HG03025 (cell line): ENCODE results near the gene IDI1.
"Not testable (repeated sequence)": the region's sequence is repeated elsewhere in the genome, so short reads cannot be mapped to it uniquely, and the experiment has no call there.

Experiments used
- ATAC-seq: cut with Tn5 transposase; IDR thresholded peaks from one replicate; pipeline ENCODE4 v1.9.1; 2021; ENCODE audit warnings: mild to moderate bottlenecking, moderate library complexity; ENCODE audit not compliant: unreplicated experiment, low FRiP score

The IDI1 gene

GRCh38 chr10:1048732-1049424, at the start of gene IDI1:
TSS of gene IDI1 (minus strand) at chr10:1049119. CDS start at chr10:1049003, 116 bp downstream.
- peak; percentile 79 for ATAC-seq

- no peak for ATAC-seq
Observed at GRCh38 chr10:1097436-1097835, 48.5 kb upstream of the IDI1 start.

- no peak for ATAC-seq
Observed at GRCh38 chr10:1096287-1096889, 47.5 kb upstream of the IDI1 start.

GRCh38 chr10:1095498-1095897, 46.6 kb upstream of the IDI1 start:
- no peak for ATAC-seq

GRCh38 chr10:1094112-1095057, 45.5 kb upstream of the IDI1 start:
- no peak for ATAC-seq

- ATAC-seq: no peak
Observed at GRCh38 chr10:1093696-1094095, 44.8 kb upstream of the IDI1 start.

- ATAC-seq: no peak
Observed at GRCh38 chr10:1090696-1091095, 41.8 kb upstream of the IDI1 start.

- no peak for ATAC-seq
Observed at GRCh38 chr10:1089017-1089689, 40.2 kb upstream of the IDI1 start.

- no peak for ATAC-seq
Observed at GRCh38 chr10:1086787-1087186, 37.9 kb upstream of the IDI1 start.

GRCh38 chr10:1085258-1085657, 36.3 kb upstream of the IDI1 start:
- no peak for ATAC-seq

- no peak for ATAC-seq
Observed at GRCh38 chr10:1084011-1084950, 35.4 kb upstream of the IDI1 start.

- ATAC-seq: no peak
Observed at GRCh38 chr10:1083581-1083980, 34.7 kb upstream of the IDI1 start.

GRCh38 chr10:1078668-1079067, 29.7 kb upstream of the IDI1 start:
- no peak for ATAC-seq

- no peak for ATAC-seq
Observed at GRCh38 chr10:1074748-1075308, 25.9 kb upstream of the IDI1 start.

GRCh38 chr10:1074052-1074747, 25.3 kb upstream of the IDI1 start:
- no peak for ATAC-seq

- ATAC-seq: no peak
Observed at GRCh38 chr10:1070919-1071318, 22.0 kb upstream of the IDI1 start.

GRCh38 chr10:1068380-1069361, 19.8 kb upstream of the IDI1 start:
- no peak for ATAC-seq

- ATAC-seq: not testable (repeated sequence)
Observed at GRCh38 chr10:1066734-1067133, 17.8 kb upstream of the IDI1 start.
